WTC11 (cell line): ENCODE measurements around the gene ZNF532.

ENCODE experiments used
- IRF1 ChIP-seq: sonication (generic); formaldehyde crosslinking; IDR thresholded peaks from 2 replicates; pipeline ENCODE4 v1.8.0; 2023; ENCODE audit warnings: missing genetic modification reagents
- IRF2 ChIP-seq: sonication (generic); formaldehyde crosslinking; IDR thresholded peaks from 2 replicates; pipeline ENCODE4 v1.8.0; 2022; ENCODE audit warnings: low read depth, missing genetic modification reagents, borderline replicate concordance
- RELA ChIP-seq: sonication (generic); formaldehyde crosslinking; IDR thresholded peaks from 2 replicates; pipeline ENCODE4 v1.8.1; 2022; ENCODE audit warnings: missing genetic modification reagents, mild to moderate bottlenecking, borderline replicate concordance
- SMAD3 ChIP-seq: sonication (generic); formaldehyde crosslinking; IDR thresholded peaks from 2 replicates; pipeline ENCODE4 v1.8.0; 2022; ENCODE audit warnings: missing genetic modification reagents, mild to moderate bottlenecking, borderline replicate concordance
- SOX15 ChIP-seq: fragments of 250-450 bp; sonication (Bioruptor Pico); IDR thresholded peaks from 2 replicates; pipeline ENCODE4 v1.9.0; 2021; ENCODE audit warnings: mild to moderate bottlenecking
- ZNF512 ChIP-seq: sonication (generic); formaldehyde crosslinking; IDR thresholded peaks from 2 replicates; pipeline ENCODE4 v1.8.1; 2022; ENCODE audit warnings: missing genetic modification reagents, borderline replicate concordance
- TF ChIP-seq, protein P1 (sequence below): sonication (generic); formaldehyde crosslinking; IDR thresholded peaks from 2 replicates; pipeline ENCODE4 v1.8.1; 2023; ENCODE audit warnings: mild to moderate bottlenecking, missing genetic modification reagents, moderate library complexity
- TF ChIP-seq, protein P2 (sequence below): fragments of 200-600 bp; IDR thresholded peaks from 2 replicates; pipeline ENCODE4 v1.8.0; 2022; ENCODE audit warnings: antibody characterized with exemption
- TF ChIP-seq, protein P3 (sequence below): sonication (generic); formaldehyde crosslinking; IDR thresholded peaks from 2 replicates; pipeline ENCODE4 v1.8.1; 2023; ENCODE audit warnings: mild to moderate bottlenecking, moderate library complexity, missing genetic modification reagents
- TF ChIP-seq, protein P4 (sequence below): sonication (generic); formaldehyde crosslinking; IDR thresholded peaks from 2 replicates; pipeline ENCODE4 v1.8.1; 2022; ENCODE audit warnings: low read depth, mild to moderate bottlenecking, moderate library complexity, missing genetic modification reagents, borderline replicate concordance
- TF ChIP-seq, protein P5 (sequence below): sonication (generic); formaldehyde crosslinking; conservative IDR thresholded peaks from 2 replicates; pipeline ENCODE4 v1.8.1; 2022; ENCODE audit warnings: mild to moderate bottlenecking, missing genetic modification reagents

DNA sequence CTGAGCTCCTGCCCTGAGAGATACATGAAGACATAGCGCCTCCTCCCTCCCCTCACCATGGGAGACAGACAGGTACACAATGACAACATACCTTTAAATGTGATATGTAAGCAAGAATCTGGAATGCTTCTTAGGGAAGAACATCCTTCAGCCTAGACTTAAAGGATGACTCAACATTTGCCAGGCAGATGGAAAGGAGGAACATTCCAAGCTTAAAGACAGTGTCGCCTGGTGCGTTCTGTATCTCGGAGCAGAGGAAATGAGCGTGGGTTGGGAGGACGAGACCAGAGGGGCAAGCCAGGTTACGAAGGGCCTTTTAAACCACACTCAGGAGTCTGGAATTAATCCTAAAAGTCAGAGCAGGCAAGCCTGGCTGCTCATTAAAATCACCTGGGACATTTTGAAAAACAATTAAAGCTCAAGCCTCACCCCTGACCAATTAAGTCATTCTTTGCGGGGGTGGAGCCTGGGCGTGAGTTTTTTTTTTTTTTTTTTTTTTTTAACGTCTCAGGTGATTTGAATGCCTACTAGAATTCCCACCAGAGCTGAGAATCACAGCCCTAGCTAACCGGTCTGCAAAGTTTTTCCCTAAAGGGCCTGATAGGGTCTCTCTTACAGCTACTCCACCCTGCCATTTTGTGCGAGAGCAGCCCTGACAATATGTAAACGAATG is 143.8 kb downstream of the ZNF532 start:
- TF ChIP-seq SMAD3 (no peak), ZNF512 (CRISPR knock-in tag) (no peak), SOX15 (no peak), IRF1 (no peak), RELA (CRISPR knock-in tag) (no peak), IRF2 (CRISPR knock-in tag) (no peak)
- TF ChIP-seq, protein P1, sequence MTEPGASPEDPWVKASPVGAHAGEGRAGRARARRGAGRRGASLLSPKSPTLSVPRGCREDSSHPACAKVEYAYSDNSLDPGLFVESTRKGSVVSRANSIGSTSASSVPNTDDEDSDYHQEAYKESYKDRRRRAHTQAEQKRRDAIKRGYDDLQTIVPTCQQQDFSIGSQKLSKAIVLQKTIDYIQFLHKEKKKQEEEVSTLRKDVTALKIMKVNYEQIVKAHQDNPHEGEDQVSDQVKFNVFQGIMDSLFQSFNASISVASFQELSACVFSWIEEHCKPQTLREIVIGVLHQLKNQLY: no peak
- TF ChIP-seq, protein P2, sequence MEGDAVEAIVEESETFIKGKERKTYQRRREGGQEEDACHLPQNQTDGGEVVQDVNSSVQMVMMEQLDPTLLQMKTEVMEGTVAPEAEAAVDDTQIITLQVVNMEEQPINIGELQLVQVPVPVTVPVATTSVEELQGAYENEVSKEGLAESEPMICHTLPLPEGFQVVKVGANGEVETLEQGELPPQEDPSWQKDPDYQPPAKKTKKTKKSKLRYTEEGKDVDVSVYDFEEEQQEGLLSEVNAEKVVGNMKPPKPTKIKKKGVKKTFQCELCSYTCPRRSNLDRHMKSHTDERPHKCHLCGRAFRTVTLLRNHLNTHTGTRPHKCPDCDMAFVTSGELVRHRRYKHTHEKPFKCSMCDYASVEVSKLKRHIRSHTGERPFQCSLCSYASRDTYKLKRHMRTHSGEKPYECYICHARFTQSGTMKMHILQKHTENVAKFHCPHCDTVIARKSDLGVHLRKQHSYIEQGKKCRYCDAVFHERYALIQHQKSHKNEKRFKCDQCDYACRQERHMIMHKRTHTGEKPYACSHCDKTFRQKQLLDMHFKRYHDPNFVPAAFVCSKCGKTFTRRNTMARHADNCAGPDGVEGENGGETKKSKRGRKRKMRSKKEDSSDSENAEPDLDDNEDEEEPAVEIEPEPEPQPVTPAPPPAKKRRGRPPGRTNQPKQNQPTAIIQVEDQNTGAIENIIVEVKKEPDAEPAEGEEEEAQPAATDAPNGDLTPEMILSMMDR: no peak
- TF ChIP-seq, protein P3, sequence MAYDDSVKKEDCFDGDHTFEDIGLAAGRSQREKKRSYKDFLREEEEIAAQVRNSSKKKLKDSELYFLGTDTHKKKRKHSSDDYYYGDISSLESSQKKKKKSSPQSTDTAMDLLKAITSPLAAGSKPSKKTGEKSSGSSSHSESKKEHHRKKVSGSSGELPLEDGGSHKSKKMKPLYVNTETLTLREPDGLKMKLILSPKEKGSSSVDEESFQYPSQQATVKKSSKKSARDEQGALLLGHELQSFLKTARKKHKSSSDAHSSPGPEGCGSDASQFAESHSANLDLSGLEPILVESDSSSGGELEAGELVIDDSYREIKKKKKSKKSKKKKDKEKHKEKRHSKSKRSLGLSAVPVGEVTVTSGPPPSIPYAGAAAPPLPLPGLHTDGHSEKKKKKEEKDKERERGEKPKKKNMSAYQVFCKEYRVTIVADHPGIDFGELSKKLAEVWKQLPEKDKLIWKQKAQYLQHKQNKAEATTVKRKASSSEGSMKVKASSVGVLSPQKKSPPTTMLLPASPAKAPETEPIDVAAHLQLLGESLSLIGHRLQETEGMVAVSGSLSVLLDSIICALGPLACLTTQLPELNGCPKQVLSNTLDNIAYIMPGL: no peak
- TF ChIP-seq, protein P4, sequence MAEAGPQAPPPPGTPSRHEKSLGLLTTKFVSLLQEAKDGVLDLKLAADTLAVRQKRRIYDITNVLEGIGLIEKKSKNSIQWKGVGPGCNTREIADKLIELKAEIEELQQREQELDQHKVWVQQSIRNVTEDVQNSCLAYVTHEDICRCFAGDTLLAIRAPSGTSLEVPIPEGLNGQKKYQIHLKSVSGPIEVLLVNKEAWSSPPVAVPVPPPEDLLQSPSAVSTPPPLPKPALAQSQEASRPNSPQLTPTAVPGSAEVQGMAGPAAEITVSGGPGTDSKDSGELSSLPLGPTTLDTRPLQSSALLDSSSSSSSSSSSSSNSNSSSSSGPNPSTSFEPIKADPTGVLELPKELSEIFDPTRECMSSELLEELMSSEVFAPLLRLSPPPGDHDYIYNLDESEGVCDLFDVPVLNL: no peak
- TF ChIP-seq, protein P5, sequence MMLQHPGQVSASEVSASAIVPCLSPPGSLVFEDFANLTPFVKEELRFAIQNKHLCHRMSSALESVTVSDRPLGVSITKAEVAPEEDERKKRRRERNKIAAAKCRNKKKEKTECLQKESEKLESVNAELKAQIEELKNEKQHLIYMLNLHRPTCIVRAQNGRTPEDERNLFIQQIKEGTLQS (CRISPR knock-in tag): no peak
